Fibroblast of the aortic adventitia (primary cell): Measurements from ENCODE around the gene LRPAP1. TPM values are rescaled to one million over a fixed set of nuclear protein-coding genes. Genes with fewer than 3 reads are reported as not detected.

Source experiments
- DNase-seq: peaks from one replicate; pipeline ENCODE4 v3.0.0-alpha.2; 2010; ENCODE audit warnings: low read depth
- H3K4me3 ChIP-seq: 2 replicates; pipeline ENCODE4 v1.5.1; 2011; ENCODE audit warnings: low read depth, mild to moderate bottlenecking, control low read depth, low read length, moderate library complexity
- CTCF ChIP-seq: IDR thresholded peaks from 2 replicates; pipeline ENCODE4 v1.5.1; 2011; ENCODE audit warnings: mild to moderate bottlenecking, low read length, control low read depth, inconsistent platforms; ENCODE audit not compliant: insufficient read depth
- total RNA-seq: library from RNA; depleted of rRNA; stranded (reverse); fragments of >200 nt; gene quantifications from 2 replicates; pipeline ENCODE4 v1.2.3, GENCODE V29; 2012; ENCODE audit warnings: low replicate concordance

LRPAP1 gene
- total RNA-seq, 1 donor = 61.0 TPM

GRCh38 chr4:3520276-3520675 is 11.9 kb downstream of the LRPAP1 start:
- H3K4me3 ChIP-seq = no peak overlapping the region
- DNase-seq = no peak
- no peak for TF ChIP-seq CTCF

- DNase-seq = no peak
- no peak for TF ChIP-seq CTCF
- no peak overlapping the region for H3K4me3 ChIP-seq
Observed at GRCh38 chr4:3519468-3520264, 12.6 kb downstream of the LRPAP1 start.

- H3K4me3 ChIP-seq = no peak overlapping the region
- TF ChIP-seq CTCF = no peak
Observed at GRCh38 chr4:3518941-3519340, 13.3 kb downstream of the LRPAP1 start.

GRCh38 chr4:3518511-3518880 is 13.7 kb downstream of the LRPAP1 start:
- DNase-seq = no peak
- no peak overlapping the region for H3K4me3 ChIP-seq
- no peak for TF ChIP-seq CTCF

More at GRCh38 chr4:3518941-3519340, 13.3 kb downstream of the LRPAP1 start:
- no peak for DNase-seq

- DNase-seq = no peak
- no peak overlapping the region for H3K4me3 ChIP-seq
- TF ChIP-seq CTCF = no peak
Observed at GRCh38 chr4:3517731-3518510, 14.3 kb downstream of the LRPAP1 start.

- TF ChIP-seq CTCF = no peak
- no peak overlapping the region for H3K4me3 ChIP-seq
- no peak for DNase-seq
Observed at GRCh38 chr4:3516836-3517730, 15.1 kb downstream of the LRPAP1 start.
